Measurements from ENCODE around the gene JPH2.

Gene JPH2

GRCh38 chr20:44185574-44185973, 1.4 kb downstream of the JPH2 start:
- Histone ChIP-seq H3K4me3 (ENCODE audit: low read length) (no peak overlapping the region), H3K4me1 (ENCODE audit: low read length) (peaks cover 7% of the 10 kb centered on the region; the same call in 1 of the 2 replicates), H3K27ac (ENCODE audit: low read length) (no peak overlapping the region), H3K4me2 (ENCODE audit: low read length) (no peak overlapping the region), H3K27me3 (ENCODE audit: low read depth, low read length) (peaks cover 42% of the 10 kb centered on the region), H4K20me1 (ENCODE audit: insufficient read depth, low read length) (no peaks in the 10 kb centered on the region), H3K9ac (ENCODE audit: low read length) (no peak overlapping the region), H2AFZ (ENCODE audit: low read depth, low read length) (no peak overlapping the region), H3K79me2 (ENCODE audit: low read length) (no peaks in the 10 kb centered on the region), H3K9me3 (ENCODE audit: insufficient read depth, low read length) (no peaks in the 10 kb centered on the region), H3K36me3 (replicated peaks; ENCODE audit: low read depth, low read length) (no peaks in the 10 kb centered on the region)
- TF ChIP-seq CTCF (IDR thresholded peaks at IDR 0.05; ENCODE audit: low read depth, low read length) (no peak), EZH2phosphoT487 (IDR thresholded peaks at IDR 0.05; ENCODE audit: low read depth) (no peak)

DNA sequence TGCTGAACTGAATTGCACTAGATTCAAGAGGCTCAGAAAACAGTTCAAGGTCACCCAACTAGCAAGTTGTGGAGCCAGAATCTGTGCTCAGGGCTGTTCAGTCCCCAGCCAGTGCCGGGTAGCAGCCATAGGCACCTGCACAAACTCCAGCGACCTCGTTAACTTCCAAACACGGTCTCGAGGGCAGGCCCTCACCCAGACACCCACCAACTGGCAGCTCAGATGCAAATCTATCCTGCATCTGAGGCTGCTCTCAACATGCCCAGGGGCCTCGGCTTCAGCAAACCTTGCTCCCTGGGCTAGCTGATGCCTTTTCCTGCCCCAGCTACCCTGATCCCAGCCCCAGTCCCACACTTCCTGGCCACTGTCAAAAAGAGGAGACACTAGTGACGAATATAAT, 3.7 kb downstream of the JPH2 start:
- Histone ChIP-seq H3K27ac (ENCODE audit: low read length) (no peak overlapping the region), H3K4me2 (ENCODE audit: low read length) (no peak overlapping the region), H3K79me2 (ENCODE audit: low read length) (no peaks in the 10 kb centered on the region), H2AFZ (ENCODE audit: low read depth, low read length) (no peak overlapping the region), H3K27me3 (ENCODE audit: low read depth, low read length) (peaks cover 44% of the 10 kb centered on the region), H3K4me3 (ENCODE audit: low read length) (no peak overlapping the region), H3K9me3 (ENCODE audit: insufficient read depth, low read length) (no peaks in the 10 kb centered on the region), H3K36me3 (replicated peaks; ENCODE audit: low read depth, low read length) (no peaks in the 10 kb centered on the region), H3K9ac (ENCODE audit: low read length) (no peak overlapping the region), H4K20me1 (ENCODE audit: insufficient read depth, low read length) (no peaks in the 10 kb centered on the region), H3K4me1 (ENCODE audit: low read length) (peaks cover 7% of the 10 kb centered on the region; the same call in 1 of the 2 replicates)
- TF ChIP-seq CTCF (IDR thresholded peaks at IDR 0.05; ENCODE audit: low read depth, low read length) (no peak), EZH2phosphoT487 (IDR thresholded peaks at IDR 0.05; ENCODE audit: low read depth) (no peak)

GRCh38 chr20:44182863-44183262, 4.1 kb downstream of the JPH2 start:
- H3K4me1 ChIP-seq (ENCODE audit: low read length) = peaks cover 6% of the 10 kb centered on the region; the same call in 1 of the 2 replicates
- H3K4me2 ChIP-seq (ENCODE audit: low read length) = no peak overlapping the region
- peaks cover 44% of the 10 kb centered on the region for H3K27me3 ChIP-seq (ENCODE audit: low read depth, low read length)

GRCh38 chr20:44182135-44182765, 4.7 kb downstream of the JPH2 start:
- Histone ChIP-seq H4K20me1 (ENCODE audit: insufficient read depth, low read length) (no peaks in the 10 kb centered on the region), H3K79me2 (ENCODE audit: low read length) (no peaks in the 10 kb centered on the region), H3K4me3 (ENCODE audit: low read length) (no peak overlapping the region), H3K27ac (ENCODE audit: low read length) (no peak overlapping the region), H3K4me2 (ENCODE audit: low read length) (no peak overlapping the region), H2AFZ (ENCODE audit: low read depth, low read length) (no peak overlapping the region), H3K9me3 (ENCODE audit: insufficient read depth, low read length) (no peaks in the 10 kb centered on the region), H3K27me3 (ENCODE audit: low read depth, low read length) (peaks cover 43% of the 10 kb centered on the region), H3K4me1 (ENCODE audit: low read length) (peaks cover under 1% of the 10 kb centered on the region; the same call in 1 of the 2 replicates), H3K9ac (ENCODE audit: low read length) (no peak overlapping the region), H3K36me3 (replicated peaks; ENCODE audit: low read depth, low read length) (no peaks in the 10 kb centered on the region)
- no peak for TF ChIP-seq CTCF (IDR thresholded peaks at IDR 0.05; ENCODE audit: low read depth, low read length)
- TF ChIP-seq EZH2phosphoT487 (IDR thresholded peaks at IDR 0.05; ENCODE audit: low read depth) = no peak

More at GRCh38 chr20:44182863-44183262, 4.1 kb downstream of the JPH2 start:
- Histone ChIP-seq H3K36me3 (replicated peaks; ENCODE audit: low read depth, low read length) (no peaks in the 10 kb centered on the region), H3K9ac (ENCODE audit: low read length) (no peak overlapping the region), H3K79me2 (ENCODE audit: low read length) (no peaks in the 10 kb centered on the region), H2AFZ (ENCODE audit: low read depth, low read length) (no peak overlapping the region), H3K9me3 (ENCODE audit: insufficient read depth, low read length) (no peaks in the 10 kb centered on the region), H3K27ac (ENCODE audit: low read length) (no peak overlapping the region), H3K4me3 (ENCODE audit: low read length) (no peak overlapping the region), H4K20me1 (ENCODE audit: insufficient read depth, low read length) (no peaks in the 10 kb centered on the region)
- TF ChIP-seq EZH2phosphoT487 (IDR thresholded peaks at IDR 0.05; ENCODE audit: low read depth) = no peak

All from OCI-LY3 (cell line).